GM12878 (cell line): Measurements from ENCODE around the gene SNX17.

ENCODE experiments used
- ATF7 ChIP-seq: fragments of 450-650 bp; IDR thresholded peaks from 2 replicates; pipeline ENCODE4 v1.6.1; 2016; ENCODE audit warnings: low read depth, mild to moderate bottlenecking
- CBFB ChIP-seq: IDR thresholded peaks from 2 replicates; pipeline ENCODE4 v1.6.1; 2016; ENCODE audit warnings: antibody characterized with exemption, low read depth
- EGR1 ChIP-seq, 2 experiments: IDR thresholded peaks; 1 replicate in 1 of 2; 2 replicates in 1 of 2; pipeline ENCODE4 v1.6.1; 2011 to 2012; ENCODE audit warnings: low read depth in 2 of 2, low read length in 2 of 2, borderline replicate concordance in 1 of 2, mild to moderate bottlenecking in 1 of 2, moderate library complexity in 1 of 2
- FOXK2 ChIP-seq: fragments of 450-650 bp; IDR thresholded peaks from 2 replicates; pipeline ENCODE4 v1.6.1; 2017; ENCODE audit warnings: mild to moderate bottlenecking, moderate library complexity
- FOXM1 ChIP-seq: IDR thresholded peaks from 2 replicates; pipeline ENCODE4 v1.6.1; 2012; ENCODE audit warnings: low read depth, mild to moderate bottlenecking, inconsistent platforms, low read length, moderate library complexity
- POLR2A ChIP-seq: IDR thresholded peaks from 2 replicates; pipeline ENCODE4 v1.6.1; 2011; ENCODE audit warnings: low read depth, mild to moderate bottlenecking, low read length
- TARDBP ChIP-seq: IDR thresholded peaks from 2 replicates; pipeline ENCODE4 v1.6.1; 2016; ENCODE audit warnings: borderline replicate concordance
- YY1 ChIP-seq: IDR thresholded peaks from 2 replicates; pipeline ENCODE4 v1.6.1; 2011; ENCODE audit warnings: low read depth, mild to moderate bottlenecking, low read length
- TF ChIP-seq, protein P1 (sequence below), 3 experiments: IDR thresholded peaks in 2 of 3; conservative IDR thresholded peaks in 1 of 3; 2 replicates each; pipeline ENCODE4 v1.5.1; 2011; ENCODE audit warnings: low read depth in 3 of 3, low read length in 3 of 3, mild to moderate bottlenecking in 3 of 3, control low read depth in 2 of 3, moderate library complexity in 2 of 3, inconsistent platforms in 1 of 3, mixed read lengths in 1 of 3; ENCODE audit not compliant: control insufficient read depth in 2 of 3, insufficient read depth in 1 of 3; ENCODE audit errors: extremely low read depth in 1 of 3
- TF ChIP-seq, protein P2 (sequence below): IDR thresholded peaks from 2 replicates; pipeline ENCODE4 v1.6.1; 2012; ENCODE audit warnings: low read length, inconsistent platforms

DNA sequence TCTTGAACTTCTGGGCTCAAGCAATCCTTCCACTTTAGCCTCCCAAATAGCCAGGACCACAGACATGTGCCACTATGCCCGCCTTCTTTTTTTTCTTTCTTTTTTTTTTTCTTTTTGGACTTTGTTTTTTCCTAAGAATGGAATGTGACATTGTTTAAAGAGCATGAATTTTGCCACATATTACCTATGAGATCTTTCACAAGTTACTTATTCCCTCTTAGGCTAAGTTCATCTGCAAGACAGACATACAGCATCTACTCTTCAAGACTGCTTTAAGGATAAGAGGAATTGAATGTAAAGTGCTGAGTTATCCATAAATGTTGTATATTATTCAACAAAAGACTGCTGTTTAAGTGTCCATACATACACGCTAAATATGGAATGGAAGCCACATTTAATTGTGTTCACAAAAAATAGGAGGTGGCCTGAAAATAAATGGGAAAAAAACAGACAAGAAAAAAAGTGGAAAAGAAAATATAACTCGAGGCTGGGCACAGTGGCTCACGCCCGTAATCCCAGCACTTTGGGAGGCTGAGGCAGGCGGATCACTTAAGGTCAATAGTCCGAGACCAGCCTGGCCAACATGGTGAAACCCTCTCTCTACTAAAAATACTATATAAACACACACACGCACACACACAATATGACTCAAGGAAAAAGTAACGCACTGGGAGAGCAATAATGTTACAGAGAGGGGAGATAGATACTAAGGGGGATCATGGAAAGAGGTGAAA lies 42.2 kb downstream of the SNX17 start:
- TF ChIP-seq FOXM1: no peak
- TF ChIP-seq FOXK2: no peak
- TF ChIP-seq TARDBP: no peak
- no peak for TF ChIP-seq YY1
- no peak for TF ChIP-seq EGR1 (IDR thresholded peaks at IDR 0.05; ENCODE audit: borderline replicate concordance in 1 of 2, low read depth in 2 of 2, low read length in 2 of 2)
- TF ChIP-seq POLR2A: no peak
- TF ChIP-seq, protein P1, sequence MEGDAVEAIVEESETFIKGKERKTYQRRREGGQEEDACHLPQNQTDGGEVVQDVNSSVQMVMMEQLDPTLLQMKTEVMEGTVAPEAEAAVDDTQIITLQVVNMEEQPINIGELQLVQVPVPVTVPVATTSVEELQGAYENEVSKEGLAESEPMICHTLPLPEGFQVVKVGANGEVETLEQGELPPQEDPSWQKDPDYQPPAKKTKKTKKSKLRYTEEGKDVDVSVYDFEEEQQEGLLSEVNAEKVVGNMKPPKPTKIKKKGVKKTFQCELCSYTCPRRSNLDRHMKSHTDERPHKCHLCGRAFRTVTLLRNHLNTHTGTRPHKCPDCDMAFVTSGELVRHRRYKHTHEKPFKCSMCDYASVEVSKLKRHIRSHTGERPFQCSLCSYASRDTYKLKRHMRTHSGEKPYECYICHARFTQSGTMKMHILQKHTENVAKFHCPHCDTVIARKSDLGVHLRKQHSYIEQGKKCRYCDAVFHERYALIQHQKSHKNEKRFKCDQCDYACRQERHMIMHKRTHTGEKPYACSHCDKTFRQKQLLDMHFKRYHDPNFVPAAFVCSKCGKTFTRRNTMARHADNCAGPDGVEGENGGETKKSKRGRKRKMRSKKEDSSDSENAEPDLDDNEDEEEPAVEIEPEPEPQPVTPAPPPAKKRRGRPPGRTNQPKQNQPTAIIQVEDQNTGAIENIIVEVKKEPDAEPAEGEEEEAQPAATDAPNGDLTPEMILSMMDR (IDR thresholded peaks at IDR 0.05 in 2 of 3, conservative IDR thresholded peaks at IDR 0.05 in 1 of 3; ENCODE audit: control insufficient read depth in 2 of 3, extremely low read depth in 1 of 3, insufficient read depth in 1 of 3, low read depth in 3 of 3, low read length in 3 of 3): no peak
- no peak for TF ChIP-seq CBFB
- TF ChIP-seq, protein P2, sequence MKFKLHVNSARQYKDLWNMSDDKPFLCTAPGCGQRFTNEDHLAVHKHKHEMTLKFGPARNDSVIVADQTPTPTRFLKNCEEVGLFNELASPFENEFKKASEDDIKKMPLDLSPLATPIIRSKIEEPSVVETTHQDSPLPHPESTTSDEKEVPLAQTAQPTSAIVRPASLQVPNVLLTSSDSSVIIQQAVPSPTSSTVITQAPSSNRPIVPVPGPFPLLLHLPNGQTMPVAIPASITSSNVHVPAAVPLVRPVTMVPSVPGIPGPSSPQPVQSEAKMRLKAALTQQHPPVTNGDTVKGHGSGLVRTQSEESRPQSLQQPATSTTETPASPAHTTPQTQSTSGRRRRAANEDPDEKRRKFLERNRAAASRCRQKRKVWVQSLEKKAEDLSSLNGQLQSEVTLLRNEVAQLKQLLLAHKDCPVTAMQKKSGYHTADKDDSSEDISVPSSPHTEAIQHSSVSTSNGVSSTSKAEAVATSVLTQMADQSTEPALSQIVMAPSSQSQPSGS: no peak
- no peak for TF ChIP-seq ATF7
